ENCODE results near the gene PLA2G15.

- TF ChIP-seq EZH2phosphoT487 (conservative IDR thresholded peaks at IDR 0.05; ENCODE audit: low read length) (no peak), CTCF (IDR thresholded peaks at IDR 0.05; ENCODE audit: insufficient read depth, low read length, poor library complexity, severe bottlenecking) (no peak)
Observed at GRCh38 chr16:68215302-68215701, 29.9 kb upstream of the PLA2G15 start.
